IPS DF 4.7 (cell line): ENCODE results near the gene SYF2.
"Not testable (repeated sequence)": the region's sequence is repeated elsewhere in the genome, so short reads cannot be mapped to it uniquely, and the experiment has no call there.

Experiments used
- DNase-seq: peaks from one replicate; pipeline ENCODE4 v3.0.0-alpha.2; 2013; ENCODE audit warnings: low spot score; ENCODE audit errors: extremely low read depth

The SYF2 gene

GRCh38 chr1:25246600-25247023 is 14.3 kb upstream of the SYF2 start:
- DNase-seq: no peak

GRCh38 chr1:25245809-25246599 is 13.7 kb upstream of the SYF2 start:
- no peak for DNase-seq

GRCh38 chr1:25245393-25245792 is 13.1 kb upstream of the SYF2 start:
- DNase-seq: no peak

GRCh38 chr1:25243907-25244306 is 11.6 kb upstream of the SYF2 start:
- DNase-seq: no peak

GRCh38 chr1:25239681-25240541 is 7.6 kb upstream of the SYF2 start:
- DNase-seq: peak; percentile 85

- no peak for DNase-seq
These were observed 5.7 kb upstream of the SYF2 start for GRCh38 chr1:25238046-25238445.

- DNase-seq: not testable (repeated sequence)
These were observed 4.0 kb upstream of the SYF2 start for GRCh38 chr1:25236261-25236660.

GRCh38 chr1:25235411-25235810 is 3.1 kb upstream of the SYF2 start:
- not testable (repeated sequence) for DNase-seq

GRCh38 chr1:25232866-25233784 is 823 bp upstream of the SYF2 start:
- no peak for DNase-seq

GRCh38 chr1:25223471-25223870 is 8.8 kb downstream of the SYF2 start:
- DNase-seq: no peak

- DNase-seq: no peak
These were observed 9.7 kb downstream of the SYF2 start for GRCh38 chr1:25222606-25223005.

GRCh38 chr1:25220666-25221065 is 11.6 kb downstream of the SYF2 start:
- no peak for DNase-seq

- DNase-seq: no peak
These were observed 12.5 kb downstream of the SYF2 start for GRCh38 chr1:25219661-25220251.

GRCh38 chr1:25217598-25218232 is 14.6 kb downstream of the SYF2 start:
- no peak for DNase-seq

GRCh38 chr1:25217015-25217414 is 15.3 kb downstream of the SYF2 start:
- no peak for DNase-seq

GRCh38 chr1:25216123-25216522 is 16.2 kb downstream of the SYF2 start:
- DNase-seq: no peak

GRCh38 chr1:25212725-25213124 is 19.6 kb downstream of the SYF2 start:
- DNase-seq: no peak

- no peak for DNase-seq
These were observed 21.6 kb downstream of the SYF2 start for GRCh38 chr1:25210728-25211127.

GRCh38 chr1:25209516-25209915 is 22.8 kb downstream of the SYF2 start:
- no peak for DNase-seq

- no peak for DNase-seq
These were observed 23.6 kb downstream of the SYF2 start for GRCh38 chr1:25208561-25209222.
